Mesendoderm (in vitro differentiated cells): ENCODE results near the gene AKAP13.

Experiments used
- DNase-seq: peaks from one replicate; pipeline ENCODE4 v3.0.0; 2013
- H2AK5ac ChIP-seq: 2 replicates; pipeline ENCODE4 v1.6.1; 2013; ENCODE audit warnings: low read length, inconsistent platforms
- H2BK120ac ChIP-seq: 2 replicates; pipeline ENCODE4 v1.6.1; 2013; ENCODE audit warnings: low read depth, mild to moderate bottlenecking, low read length, moderate library complexity, mixed read lengths
- H2BK15ac ChIP-seq: replicated peaks from 2 replicates; pipeline ENCODE4 v1.6.1; 2013; ENCODE audit warnings: low read depth, mild to moderate bottlenecking, moderate library complexity
- H2BK5ac ChIP-seq: 2 replicates; pipeline ENCODE4 v1.6.1; 2013; ENCODE audit warnings: low read length, inconsistent platforms
- H3K18ac ChIP-seq: 2 replicates; pipeline ENCODE4 v1.6.1; 2013; ENCODE audit warnings: mild to moderate bottlenecking, low read length, mixed read lengths
- H3K23ac ChIP-seq: one replicate; pipeline ENCODE4 v1.6.1; 2013; ENCODE audit warnings: low read length
- H3K27ac ChIP-seq: 2 replicates; pipeline ENCODE4 v1.5.1; 2013; ENCODE audit warnings: low read depth, mild to moderate bottlenecking, inconsistent platforms, low read length, moderate library complexity
- H3K27me3 ChIP-seq: 2 replicates; pipeline ENCODE4 v1.6.1; 2013; ENCODE audit warnings: low read length, control low read depth, mild to moderate bottlenecking, inconsistent platforms; ENCODE audit not compliant: insufficient read depth, poor library complexity
- H3K36me3 ChIP-seq: 2 replicates; pipeline ENCODE4 v1.6.1; 2013; ENCODE audit warnings: low read length, inconsistent platforms; ENCODE audit not compliant: control insufficient read depth, insufficient read depth
- H3K4ac ChIP-seq: one replicate; pipeline ENCODE4 v1.6.1; 2013; ENCODE audit warnings: low read depth, mild to moderate bottlenecking, low read length, moderate library complexity
- H3K4me1 ChIP-seq: 2 replicates; pipeline ENCODE4 v1.6.1; 2013; ENCODE audit warnings: low read depth, low read length, inconsistent platforms; ENCODE audit not compliant: control insufficient read depth
- H3K4me2 ChIP-seq: 2 replicates; pipeline ENCODE4 v1.6.1; 2013; ENCODE audit warnings: low read length
- H3K4me3 ChIP-seq: 2 replicates; pipeline ENCODE4 v1.5.1; 2013; ENCODE audit warnings: mild to moderate bottlenecking, low read length
- H3K56ac ChIP-seq: one replicate; pipeline ENCODE4 v1.6.1; 2013; ENCODE audit warnings: low read length
- H3K79me1 ChIP-seq: 2 replicates; pipeline ENCODE4 v1.6.1; 2013; ENCODE audit warnings: low read length, inconsistent platforms
- H3K79me2 ChIP-seq: 2 replicates; pipeline ENCODE4 v1.6.1; 2013; ENCODE audit warnings: mild to moderate bottlenecking, low read length; ENCODE audit not compliant: control insufficient read depth, insufficient read depth
- H3K9ac ChIP-seq: 2 replicates; pipeline ENCODE4 v1.6.1; 2013; ENCODE audit warnings: low read length, inconsistent platforms
- H4K5ac ChIP-seq: one replicate; pipeline ENCODE4 v1.6.1; 2013; ENCODE audit warnings: low read length
- H4K8ac ChIP-seq: one replicate; pipeline ENCODE4 v1.6.1; 2013; ENCODE audit warnings: low read depth, mild to moderate bottlenecking, control low read depth, low read length, moderate library complexity
- WGBS: extraction: QIAGEN DNeasy Blood & Tissue Kit; methylation state at CpG from one replicate; pipeline ENCODE4 v1.1.7; 2013; ENCODE audit warnings: low lambda C conversion rate, missing lambda C conversion rate; ENCODE audit not compliant: insufficient coverage; ENCODE audit errors: extremely low coverage; 5-methylcytosine and 5-hydroxymethylcytosine counted together

AKAP13 gene

DNA sequence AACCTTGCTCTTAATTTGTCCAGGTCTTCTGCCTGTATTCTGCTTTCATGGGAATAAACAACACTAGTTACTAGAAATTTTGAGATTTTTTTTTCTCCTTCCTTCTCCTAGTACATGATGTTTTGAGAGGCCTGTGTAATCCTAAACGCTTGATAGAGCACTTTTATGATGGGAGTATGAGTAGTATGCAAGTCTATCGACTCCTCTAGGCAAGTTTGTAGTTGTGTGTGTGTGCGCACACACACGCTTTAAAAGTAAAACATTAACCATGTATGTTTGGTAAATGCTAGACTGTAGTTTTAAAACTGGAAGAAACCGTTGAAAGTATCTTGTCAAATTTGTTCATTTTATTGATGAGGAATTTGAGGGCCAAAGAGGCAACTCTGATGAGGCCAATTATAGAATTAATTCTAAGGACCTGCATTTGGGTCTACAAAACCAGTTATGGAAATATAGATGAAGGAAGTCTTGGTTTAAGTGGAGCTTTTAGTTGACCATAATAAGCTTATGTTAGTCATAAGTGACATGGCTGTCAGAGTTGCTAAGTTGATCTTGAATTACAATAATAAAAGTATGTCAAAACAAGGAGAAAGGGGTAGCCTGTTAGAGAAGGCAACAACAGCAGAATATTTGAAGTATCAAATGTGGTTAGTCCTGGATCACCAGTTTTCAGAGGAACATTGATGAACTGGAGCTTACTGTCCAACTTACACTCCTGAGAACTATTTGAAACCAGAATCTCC, 47.1 kb downstream of the AKAP13 start:
- WGBS, result no CpG with 5 or more reads among the region's 5 CpGs
- peaks cover 3% of the 10 kb centered on the region for H3K4me1 ChIP-seq
- no peak overlapping the region for H3K4me3 ChIP-seq
- no peak overlapping the region for H4K5ac ChIP-seq
- no peak overlapping the region for H2BK5ac ChIP-seq
- no peak for DNase-seq
- no peak overlapping the region for H3K18ac ChIP-seq
- no peak overlapping the region for H2AK5ac ChIP-seq
- no peak overlapping the region for H3K9ac ChIP-seq
- no peak overlapping the region for H4K8ac ChIP-seq
- no peaks in the 10 kb centered on the region for H3K36me3 ChIP-seq
- no peak overlapping the region for H3K23ac ChIP-seq
- no peak overlapping the region for H2BK120ac ChIP-seq
- H3K27ac ChIP-seq, result no peak overlapping the region
- H3K27me3 ChIP-seq, result no peaks in the 10 kb centered on the region
- H3K4me2 ChIP-seq, result no peak overlapping the region
- H3K79me1 ChIP-seq, result peaks cover 14% of the 10 kb centered on the region
- H3K56ac ChIP-seq, result no peak overlapping the region
- peaks cover 63% of the 10 kb centered on the region for H3K79me2 ChIP-seq
- H3K4ac ChIP-seq, result no peak overlapping the region
- no peak overlapping the region for H2BK15ac ChIP-seq

DNA sequence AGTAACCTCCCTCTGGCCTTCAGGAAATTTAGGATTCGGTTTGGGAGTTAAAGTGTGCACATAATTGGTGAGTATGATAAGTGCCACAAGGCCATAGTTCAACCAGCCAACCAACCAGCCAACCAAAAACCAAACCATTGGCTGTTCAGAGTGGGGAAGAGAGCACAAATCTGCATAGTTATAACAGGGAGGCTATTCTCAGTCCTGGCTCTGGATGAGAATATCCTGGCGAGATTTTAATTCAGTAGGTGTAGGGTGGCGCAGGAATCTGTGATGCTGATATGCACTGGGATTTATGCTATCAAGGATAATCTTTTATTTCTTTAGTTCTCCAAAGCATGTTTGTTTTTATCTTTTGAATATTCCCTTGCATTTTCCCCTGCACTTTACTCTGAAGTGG, 49.1 kb downstream of the AKAP13 start:
- H3K79me1 ChIP-seq, result peaks cover 10% of the 10 kb centered on the region
- no peak overlapping the region for H3K23ac ChIP-seq
- no peak overlapping the region for H3K27ac ChIP-seq
- H3K18ac ChIP-seq, result no peak overlapping the region
- no peak overlapping the region for H3K4me2 ChIP-seq
- H3K4ac ChIP-seq, result no peak overlapping the region
- H3K27me3 ChIP-seq, result no peaks in the 10 kb centered on the region
- no peak overlapping the region for H4K8ac ChIP-seq
- H2BK120ac ChIP-seq, result no peak overlapping the region
- H3K36me3 ChIP-seq, result no peaks in the 10 kb centered on the region
- no peak overlapping the region for H2BK5ac ChIP-seq
- no peak overlapping the region for H2AK5ac ChIP-seq
- no peak overlapping the region for H3K4me3 ChIP-seq
- no peak overlapping the region for H4K5ac ChIP-seq
- no CpG with 5 or more reads among the region's 3 CpGs for WGBS
- H3K79me2 ChIP-seq, result peaks cover 49% of the 10 kb centered on the region
- H3K4me1 ChIP-seq, result peaks cover 5% of the 10 kb centered on the region
- no peak overlapping the region for H3K9ac ChIP-seq
- H3K56ac ChIP-seq, result no peak overlapping the region
- no peak for DNase-seq
- H2BK15ac ChIP-seq, result no peak overlapping the region

GRCh38 chr15:85430406-85431204, 50.2 kb downstream of the AKAP13 start:
- Histone ChIP-seq H4K5ac (no peak overlapping the region), H3K4me2 (no peak overlapping the region), H2BK120ac (no peak overlapping the region), H2AK5ac (no peak overlapping the region), H2BK15ac (no peak overlapping the region), H3K79me1 (peaks cover 10% of the 10 kb centered on the region), H3K27me3 (no peaks in the 10 kb centered on the region), H3K4ac (no peak overlapping the region), H2BK5ac (no peak overlapping the region), H3K27ac (no peak overlapping the region), H3K18ac (no peak overlapping the region), H4K8ac (no peak overlapping the region), H3K23ac (no peak overlapping the region), H3K4me3 (no peak overlapping the region), H3K56ac (no peak overlapping the region), H3K79me2 (peaks cover 44% of the 10 kb centered on the region), H3K4me1 (peaks cover 5% of the 10 kb centered on the region), H3K36me3 (no peaks in the 10 kb centered on the region), H3K9ac (no peak overlapping the region)
- WGBS, result no CpG with 5 or more reads among the region's 6 CpGs
- peak; percentile 56 for DNase-seq

DNA sequence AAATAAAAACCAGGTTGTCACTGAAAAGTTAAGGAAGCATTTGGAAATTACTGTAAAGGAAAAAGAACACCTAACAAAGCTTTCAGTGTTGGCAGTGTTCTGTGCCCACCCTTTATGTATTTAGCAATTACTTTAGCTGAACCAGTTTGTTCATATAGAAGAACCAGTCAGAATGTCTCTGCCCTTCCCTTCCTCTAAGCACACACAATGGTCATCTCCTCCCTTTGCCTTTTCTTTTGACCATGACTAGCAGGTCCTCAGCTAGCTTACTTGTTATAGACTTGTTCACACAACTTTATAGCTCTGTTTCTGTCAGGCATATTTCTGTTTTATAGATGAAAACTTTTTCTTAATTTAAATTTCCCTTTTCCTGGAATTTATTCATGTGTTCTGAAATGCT, 59.6 kb downstream of the AKAP13 start:
- H3K4me1 ChIP-seq, result no peaks in the 10 kb centered on the region
- H3K4me2 ChIP-seq, result no peak overlapping the region
- no peak overlapping the region for H2BK5ac ChIP-seq
- H3K23ac ChIP-seq, result no peak overlapping the region
- no peaks in the 10 kb centered on the region for H3K36me3 ChIP-seq
- no peak overlapping the region for H4K5ac ChIP-seq
- H3K4ac ChIP-seq, result no peak overlapping the region
- no peaks in the 10 kb centered on the region for H3K27me3 ChIP-seq
- H2BK15ac ChIP-seq, result no peak overlapping the region
- H4K8ac ChIP-seq, result no peak overlapping the region
- no peaks in the 10 kb centered on the region for H3K79me1 ChIP-seq
- no peak overlapping the region for H3K4me3 ChIP-seq
- no peak overlapping the region for H3K56ac ChIP-seq
- H2AK5ac ChIP-seq, result no peak overlapping the region
- H3K79me2 ChIP-seq, result peaks cover 25% of the 10 kb centered on the region
- no peak overlapping the region for H2BK120ac ChIP-seq
- H3K27ac ChIP-seq, result no peak overlapping the region
- DNase-seq, result no peak
- H3K9ac ChIP-seq, result no peak overlapping the region
- H3K18ac ChIP-seq, result no peak overlapping the region

DNA sequence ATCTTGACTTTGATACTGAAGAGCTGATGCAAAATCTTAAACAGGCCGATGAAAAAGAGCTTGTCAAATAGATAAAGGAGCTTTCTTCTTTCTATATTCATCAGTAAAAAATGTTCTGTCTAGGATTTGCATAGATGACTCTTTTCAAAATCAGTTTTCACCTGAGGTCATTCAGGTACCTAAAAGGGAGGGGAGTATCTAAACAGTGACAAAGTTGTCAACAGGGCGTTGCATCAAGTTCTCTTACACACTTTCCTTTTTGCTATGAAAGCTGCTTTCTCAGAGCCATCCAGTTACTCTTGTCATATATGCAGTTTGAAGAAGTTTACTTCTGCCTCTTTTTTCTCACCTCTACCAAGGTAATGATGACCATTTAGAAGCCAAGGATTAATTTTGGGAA, 60.0 kb downstream of the AKAP13 start:
- H3K27me3 ChIP-seq, result no peaks in the 10 kb centered on the region
- no peak overlapping the region for H4K5ac ChIP-seq
- no peak overlapping the region for H4K8ac ChIP-seq
- no peak overlapping the region for H3K4ac ChIP-seq
- no peak overlapping the region for H3K4me2 ChIP-seq
- peaks cover 27% of the 10 kb centered on the region for H3K79me2 ChIP-seq
- H2BK15ac ChIP-seq, result no peak overlapping the region
- H3K36me3 ChIP-seq, result no peaks in the 10 kb centered on the region
- H2BK120ac ChIP-seq, result no peak overlapping the region
- H2BK5ac ChIP-seq, result no peak overlapping the region
- H3K56ac ChIP-seq, result no peak overlapping the region
- no peaks in the 10 kb centered on the region for H3K4me1 ChIP-seq
- H3K18ac ChIP-seq, result no peak overlapping the region
- DNase-seq, result no peak
- no peak overlapping the region for H3K4me3 ChIP-seq
- no CpG with 5 or more reads among the region's 2 CpGs for WGBS
- H3K79me1 ChIP-seq, result no peaks in the 10 kb centered on the region
- H3K9ac ChIP-seq, result no peak overlapping the region
- no peak overlapping the region for H3K27ac ChIP-seq
- no peak overlapping the region for H3K23ac ChIP-seq
- H2AK5ac ChIP-seq, result no peak overlapping the region
